GM18868 (cell line): ENCODE data around the gene TBXAS1.

Experiments
- ATAC-seq: cut with Tn5 transposase; IDR thresholded peaks from one replicate; pipeline ENCODE4 v1.9.1; 2021; ENCODE audit warnings: mild to moderate bottlenecking, moderate library complexity; ENCODE audit not compliant: unreplicated experiment

The TBXAS1 gene

DNA sequence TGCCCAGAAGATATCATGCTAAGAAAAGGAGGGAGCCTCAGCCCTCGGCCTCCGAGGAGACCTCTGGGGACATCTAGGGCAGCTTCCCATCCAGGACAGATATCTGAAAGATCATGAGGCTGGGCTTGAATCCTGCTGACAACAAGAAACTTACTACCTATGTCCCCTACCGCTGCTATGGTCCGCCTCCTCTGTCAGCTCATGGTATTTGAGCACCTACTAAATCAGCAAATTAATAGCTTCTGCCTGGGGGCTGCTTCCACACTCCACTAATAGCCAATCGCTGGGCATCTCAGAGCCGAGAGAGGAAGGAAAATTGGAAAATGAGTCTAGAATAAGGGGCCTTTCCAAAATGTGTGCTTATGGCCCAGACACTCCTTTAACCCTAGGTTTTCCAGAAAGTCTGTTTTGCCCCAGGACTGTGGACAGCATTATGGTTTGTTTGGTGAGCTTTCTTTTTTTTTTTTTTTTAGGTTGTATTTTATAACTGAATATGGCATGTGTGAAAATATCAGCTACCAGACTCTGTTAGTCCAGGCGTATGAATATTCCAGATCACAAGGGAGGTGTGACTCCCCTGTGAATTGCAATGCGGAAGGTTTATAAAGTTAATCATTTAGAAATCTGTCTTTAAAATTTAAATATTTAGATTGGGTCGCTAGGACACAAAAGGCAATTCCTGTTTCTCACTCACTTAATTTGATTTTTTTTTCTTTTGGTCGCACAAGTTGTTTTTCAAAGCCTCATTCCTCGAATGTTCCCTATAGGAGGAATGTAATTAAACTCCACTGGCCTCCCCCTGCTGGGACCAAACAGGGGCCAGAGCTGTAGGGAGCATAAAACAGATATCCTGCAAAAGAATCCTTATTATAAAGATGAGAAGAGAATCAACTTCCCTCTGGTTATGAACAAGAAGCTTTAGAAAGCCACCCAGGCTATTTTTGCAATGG lies 144.3 kb downstream of the TBXAS1 start:
- ATAC-seq, result no peak

DNA sequence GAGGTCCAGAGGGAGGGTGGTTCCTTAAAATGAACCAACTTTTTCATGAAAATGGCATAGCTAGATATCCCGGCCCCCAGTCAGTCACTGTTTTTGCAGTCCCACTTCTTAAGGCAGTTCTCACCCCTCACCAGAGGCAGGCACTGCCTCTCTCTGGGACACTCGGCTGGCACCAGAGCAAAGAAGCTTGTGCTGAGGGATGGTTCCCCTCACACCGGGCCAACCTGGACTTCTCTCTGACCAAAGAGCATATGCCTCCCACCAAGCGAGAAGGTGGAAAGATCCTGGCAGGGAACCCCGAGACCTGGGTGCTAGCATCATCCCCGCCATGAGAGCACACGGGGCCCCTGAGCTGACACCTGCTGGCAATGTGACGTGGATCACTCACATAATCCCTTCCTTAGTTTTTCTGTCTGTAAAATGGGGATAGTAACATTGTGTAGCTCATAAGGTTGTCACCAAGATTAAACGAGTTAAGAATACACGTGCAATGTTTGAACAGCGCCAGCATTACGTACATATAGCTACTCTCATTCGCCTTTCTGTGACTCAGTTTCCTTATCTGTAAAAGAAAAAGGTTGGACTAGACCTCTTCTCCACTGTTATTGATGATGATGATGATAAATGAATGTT lies 145.2 kb downstream of the TBXAS1 start:
- no peak for ATAC-seq

DNA sequence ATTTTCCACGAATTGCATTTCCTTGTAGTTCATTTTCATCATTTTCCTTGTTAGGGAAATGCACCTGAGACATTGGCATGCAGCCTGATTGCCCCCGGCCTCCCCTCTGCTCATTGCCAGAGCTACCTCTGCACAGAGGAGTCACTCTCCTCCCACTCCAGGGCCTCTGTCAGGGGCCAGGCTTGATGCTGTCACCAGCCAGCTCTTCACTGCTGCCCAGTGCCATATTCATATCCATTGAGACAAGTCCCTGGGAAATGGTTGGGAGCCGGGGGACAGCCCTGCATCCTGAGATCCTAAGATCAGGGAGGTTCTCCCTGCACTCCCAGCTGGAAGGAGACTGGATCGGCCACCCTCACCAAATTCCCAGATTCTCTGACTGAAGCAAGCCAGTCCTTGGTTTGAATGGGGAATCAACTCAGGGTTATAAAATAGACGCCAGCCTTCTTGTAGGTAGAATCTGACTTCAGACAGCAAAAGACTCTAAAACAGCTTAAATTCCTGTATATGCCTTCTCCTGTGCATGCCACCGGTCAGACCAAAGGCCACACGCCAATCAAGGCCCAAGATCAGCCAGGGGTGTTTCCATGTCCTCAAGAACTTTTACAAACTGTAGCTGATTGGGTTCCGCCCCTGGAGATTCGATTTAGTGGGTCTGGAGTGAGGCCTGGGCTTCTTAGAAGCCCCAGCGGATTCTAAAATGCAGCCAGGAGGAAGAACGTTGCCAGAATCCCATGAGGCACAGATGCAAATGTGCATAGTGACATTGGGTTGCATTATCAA lies 147.2 kb downstream of the TBXAS1 start:
- no peak for ATAC-seq

DNA sequence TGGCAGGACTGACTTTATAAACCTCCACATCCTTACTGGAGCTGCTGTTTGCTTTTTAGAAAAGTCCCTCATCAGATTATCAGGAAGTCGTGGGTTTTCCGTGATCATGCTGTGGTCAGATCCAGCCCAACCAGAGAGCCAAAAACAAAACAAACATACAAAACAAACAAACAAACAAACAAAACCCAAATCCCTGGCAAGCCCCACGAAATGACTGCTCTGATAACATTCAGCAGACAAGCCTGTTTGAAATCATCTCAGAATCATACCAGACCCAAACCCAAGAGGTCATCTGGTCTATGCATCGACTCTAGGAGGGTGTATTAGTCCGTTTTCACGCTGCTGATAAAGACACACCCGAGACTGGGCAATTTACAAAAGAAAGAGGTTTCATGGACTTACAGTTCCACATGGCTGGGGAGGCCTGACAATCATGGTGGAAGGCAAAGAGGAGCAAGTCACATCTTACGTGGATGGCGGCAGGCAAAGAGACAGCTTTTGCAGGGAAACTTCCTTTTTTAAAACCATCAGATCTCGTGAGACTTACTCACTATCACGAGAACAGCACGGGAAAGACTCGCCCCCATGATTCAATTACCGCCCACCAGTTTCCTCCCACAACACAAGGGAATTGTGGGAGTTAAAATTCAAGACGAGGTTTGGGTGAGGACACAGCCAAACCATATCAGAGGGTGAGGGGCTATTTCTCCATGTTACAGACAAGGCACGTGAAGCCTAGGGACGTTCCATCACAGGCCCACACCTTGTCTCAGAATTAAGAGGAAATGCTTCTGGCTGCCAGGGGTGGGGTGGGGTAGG lies 148.0 kb downstream of the TBXAS1 start:
- ATAC-seq, result no peak

DNA sequence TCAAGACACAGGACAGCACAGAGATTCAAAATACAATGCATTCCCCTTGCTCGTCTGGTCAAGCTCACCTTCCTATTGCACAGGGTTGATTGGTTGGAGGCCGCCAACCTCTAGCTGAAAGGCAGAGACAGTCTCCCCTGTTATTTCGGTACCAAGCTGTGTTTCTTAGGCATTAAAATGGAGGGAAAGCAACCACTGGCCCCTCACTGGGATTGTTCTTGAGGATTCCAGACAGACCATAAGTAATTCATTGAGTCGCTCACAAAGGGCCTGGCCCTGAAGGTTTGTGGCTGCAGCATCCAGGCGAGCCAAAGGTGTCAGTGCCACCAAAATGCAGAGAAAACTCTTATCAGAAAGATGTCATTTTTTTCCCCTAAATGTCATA lies 152.4 kb downstream of the TBXAS1 start:
- ATAC-seq, result no peak

DNA sequence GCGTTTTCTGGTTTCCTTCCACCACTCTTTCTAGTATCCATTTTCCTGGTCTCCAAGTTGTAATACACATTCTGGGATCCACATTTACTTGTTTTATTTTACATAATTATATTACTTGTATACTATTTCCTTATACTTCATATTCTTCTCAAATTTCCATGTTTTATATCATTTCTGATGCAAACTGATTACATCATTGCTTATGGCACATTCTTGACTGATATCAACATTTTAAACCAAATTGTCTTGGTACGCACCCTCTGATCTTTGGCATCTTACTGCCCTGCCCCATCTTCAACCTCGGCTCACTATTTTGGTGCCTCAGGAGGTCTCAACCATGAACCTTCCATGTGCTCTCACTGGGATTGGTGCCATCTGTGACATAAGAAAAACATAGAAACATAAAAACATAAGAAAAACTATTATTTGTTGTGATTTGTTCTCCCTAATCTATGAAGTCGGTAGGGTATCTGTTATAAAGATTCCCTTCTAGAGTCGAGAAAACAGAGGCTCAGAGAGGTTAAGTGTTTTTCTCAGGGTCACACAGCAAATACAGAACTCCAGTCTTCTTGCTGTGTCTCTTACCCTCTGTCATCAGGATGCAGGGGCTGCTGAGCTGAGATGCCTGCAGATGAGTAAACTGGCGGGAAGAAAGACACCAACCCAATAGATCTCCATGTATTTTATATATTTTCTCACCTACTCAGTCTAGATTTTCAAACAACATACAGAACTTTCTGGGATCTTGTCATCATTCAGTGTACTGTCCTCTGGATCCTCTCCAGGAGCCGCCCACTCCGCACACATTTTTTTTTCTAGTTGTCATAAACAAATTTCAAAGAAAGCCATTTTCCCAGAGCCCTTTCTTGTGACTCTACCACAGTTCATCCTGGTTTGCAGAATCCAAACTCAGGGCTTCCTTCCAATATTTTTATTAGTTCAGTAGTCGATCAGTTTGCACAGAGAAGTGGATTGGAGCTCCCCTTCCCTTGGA lies 154.2 kb downstream of the TBXAS1 start:
- no peak for ATAC-seq

DNA sequence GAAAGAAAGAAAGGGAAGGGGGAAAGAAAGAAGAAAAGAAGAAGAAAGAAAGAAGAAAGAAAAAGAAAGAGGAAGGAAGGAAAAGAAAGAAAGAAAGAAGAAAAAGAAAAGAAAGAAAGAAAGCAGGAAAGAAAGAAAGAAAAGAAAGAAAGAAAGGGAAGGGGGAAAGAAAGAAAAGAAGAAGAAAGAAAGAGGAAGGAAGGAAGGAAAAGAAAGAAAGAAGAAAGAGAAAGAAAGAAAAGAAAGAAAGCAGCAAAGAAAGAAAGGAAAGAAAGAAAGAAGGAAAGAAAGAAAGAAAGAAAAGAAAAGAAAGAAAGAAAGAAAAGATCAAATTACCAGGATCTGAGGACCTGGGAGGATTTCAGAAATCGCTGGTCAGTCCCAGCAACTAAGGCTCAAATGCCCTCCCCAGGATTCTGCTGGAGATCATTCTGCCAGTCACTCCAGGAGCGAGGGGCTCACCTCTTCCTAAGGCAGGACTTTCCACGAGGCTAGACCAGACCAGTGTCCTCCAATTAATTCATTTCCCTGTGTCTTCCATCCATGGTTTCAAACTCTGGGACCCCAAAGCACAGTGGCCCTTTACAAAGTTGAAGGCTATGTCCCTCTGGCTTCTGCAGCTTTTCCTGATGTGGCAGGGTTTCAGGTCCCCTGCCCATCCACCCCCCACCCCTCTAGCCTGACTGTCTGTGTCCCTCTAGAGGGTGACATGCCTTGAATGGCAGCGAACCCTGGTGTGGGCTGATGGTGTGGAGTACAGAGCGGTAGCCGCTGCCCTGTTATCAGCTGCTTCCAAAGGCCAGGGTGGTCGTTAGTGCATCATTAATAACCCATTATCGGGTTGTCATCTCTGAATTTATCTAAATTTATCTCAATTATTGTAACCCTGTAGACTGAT lies 155.8 kb downstream of the TBXAS1 start:
- no peak for ATAC-seq

DNA sequence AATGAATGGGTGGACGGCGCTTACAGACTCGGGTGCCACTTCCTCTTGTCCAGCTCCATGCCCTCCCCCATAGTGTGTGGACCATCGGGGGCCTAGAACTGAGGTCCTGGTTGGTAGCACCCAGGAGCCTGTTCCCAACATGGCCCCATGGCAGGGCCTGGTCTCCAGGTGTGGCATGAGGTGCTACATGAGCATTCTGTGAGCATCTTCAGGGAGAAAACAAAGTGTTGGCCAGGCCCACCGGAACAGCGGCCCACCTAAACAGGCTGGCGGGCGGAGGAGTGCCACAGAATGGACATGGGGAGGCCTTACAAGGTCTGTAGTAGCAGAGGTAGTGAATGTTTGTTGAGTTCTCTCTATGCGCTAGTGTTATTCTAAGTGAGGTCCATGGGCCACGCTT lies 156.7 kb downstream of the TBXAS1 start:
- no peak for ATAC-seq

DNA sequence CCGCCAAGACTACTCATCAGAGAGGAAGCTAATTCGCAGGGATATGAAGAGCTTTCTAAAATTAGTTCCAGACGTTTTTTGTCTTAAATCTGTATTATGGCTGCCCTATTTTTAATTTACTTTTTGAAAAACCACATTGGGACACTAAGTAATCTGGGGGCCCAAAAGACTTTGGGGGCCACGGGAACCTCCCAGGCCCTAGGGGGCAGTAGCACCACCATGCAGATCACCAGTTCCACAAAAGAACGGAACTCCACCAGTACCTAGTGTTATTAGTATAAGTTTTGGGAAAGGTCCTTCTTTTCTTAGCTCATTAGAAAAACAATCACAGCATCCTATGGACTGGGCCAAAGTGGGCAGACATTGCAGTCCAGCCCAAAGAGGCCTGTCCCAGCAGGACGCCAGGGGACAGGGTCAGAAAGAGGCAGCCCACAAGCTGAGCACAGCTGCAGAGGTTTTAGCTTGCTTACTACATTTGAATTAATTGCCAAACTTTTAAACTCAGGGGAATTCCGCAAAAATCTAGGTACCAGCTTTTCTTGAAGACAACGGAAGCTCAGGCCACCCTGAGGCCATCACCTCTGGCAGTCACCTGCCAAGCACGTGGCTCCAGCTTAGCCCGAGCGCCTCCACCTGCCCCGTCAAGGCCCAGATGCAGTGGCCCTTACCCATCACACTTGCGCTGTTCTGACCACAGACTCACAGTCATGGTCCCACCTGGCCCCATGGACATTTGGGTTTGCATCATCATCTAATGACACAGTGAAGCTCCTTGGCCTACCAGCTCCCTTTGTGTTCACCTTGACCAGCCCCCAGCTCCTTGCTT lies 158.8 kb downstream of the TBXAS1 start:
- no peak for ATAC-seq

DNA sequence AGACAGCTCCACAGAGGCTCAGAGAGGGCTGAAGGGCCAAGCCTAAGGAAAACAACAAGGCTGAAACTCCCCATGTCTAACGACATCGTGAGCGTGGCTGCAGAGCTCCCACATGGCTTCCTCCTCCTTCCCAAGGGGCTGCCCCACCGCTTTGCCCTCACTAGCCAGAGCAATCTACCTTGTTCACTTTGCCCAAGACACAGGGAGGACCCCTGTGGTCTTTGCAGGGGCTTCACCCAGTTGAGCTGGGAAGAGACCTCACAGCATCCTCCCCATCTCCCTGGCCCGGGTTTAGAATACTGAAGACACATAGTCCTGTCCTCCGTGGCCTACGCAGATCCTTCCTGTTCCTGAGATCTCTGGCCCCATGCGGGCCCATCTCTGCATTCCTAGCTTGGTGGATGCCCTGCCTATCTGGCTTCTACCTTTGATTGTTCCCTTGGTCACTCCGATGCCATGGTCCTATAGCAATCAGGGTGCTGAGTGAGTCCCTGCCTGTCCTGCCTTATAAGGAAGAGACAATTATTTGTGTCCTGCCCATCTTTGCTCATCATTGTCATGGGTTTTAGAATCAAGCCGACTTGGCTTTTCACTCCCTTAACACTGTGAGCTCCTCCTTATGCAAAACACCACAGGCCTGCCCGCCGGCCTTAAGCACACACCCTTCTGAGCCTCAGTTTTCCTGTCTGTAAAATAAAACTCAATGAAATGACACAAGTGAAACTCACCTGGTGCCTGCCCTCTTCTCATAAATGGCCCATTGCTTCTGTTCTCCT lies 160.5 kb downstream of the TBXAS1 start:
- ATAC-seq, result no peak

DNA sequence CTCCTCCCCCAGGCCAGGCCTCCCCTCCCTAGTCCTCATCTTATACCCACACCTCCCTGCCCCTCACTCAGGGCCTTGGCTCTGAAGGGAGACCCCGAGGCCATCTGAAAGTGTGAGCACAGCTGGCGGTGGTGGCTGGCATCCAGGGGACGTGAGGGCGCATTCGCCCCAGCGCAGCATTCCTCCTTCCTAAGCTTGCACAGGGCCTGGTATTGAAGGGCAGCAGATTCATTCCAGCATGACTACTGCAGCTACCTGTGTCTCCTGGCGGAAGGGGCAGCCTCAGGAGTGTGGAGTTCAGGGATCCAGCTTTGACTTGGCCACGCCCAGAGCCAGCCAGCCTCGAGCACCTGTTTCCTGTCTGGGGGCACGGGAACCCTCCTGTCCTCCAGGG lies 161.1 kb downstream of the TBXAS1 start:
- ATAC-seq, result no peak

DNA sequence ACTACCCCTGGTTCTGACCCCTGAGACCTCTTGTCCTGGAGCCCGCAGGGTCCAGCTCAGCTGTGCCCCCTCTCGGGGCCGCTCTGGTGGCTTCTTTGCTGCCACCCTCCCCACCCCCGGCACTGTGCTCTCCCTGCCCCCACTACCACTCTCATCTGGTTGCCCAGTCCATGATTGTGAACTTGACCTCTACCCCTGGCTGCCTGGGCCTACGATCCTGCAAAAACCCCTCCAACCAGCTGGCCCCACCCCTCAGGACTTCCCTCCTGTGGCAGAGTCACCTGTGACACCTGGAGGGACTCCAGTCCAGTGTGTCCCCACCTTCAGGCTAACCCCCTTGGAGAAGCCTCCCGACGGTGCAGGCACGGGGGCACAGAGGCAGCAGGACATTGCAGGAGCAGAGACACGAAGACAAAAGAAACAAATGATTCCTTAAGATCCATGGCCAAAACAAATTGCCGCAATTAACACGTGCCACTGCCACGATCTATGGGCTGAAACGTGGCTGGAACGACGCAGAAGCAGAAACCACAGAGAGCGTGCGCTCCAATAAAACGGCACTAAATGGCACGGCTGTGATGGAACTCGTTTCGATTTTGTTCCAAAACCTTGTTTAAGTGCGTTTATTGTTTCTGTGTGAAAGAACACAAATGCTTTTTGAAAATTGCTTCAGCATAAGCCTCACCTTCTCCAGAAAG lies 161.7 kb downstream of the TBXAS1 start:
- no peak for ATAC-seq

DNA sequence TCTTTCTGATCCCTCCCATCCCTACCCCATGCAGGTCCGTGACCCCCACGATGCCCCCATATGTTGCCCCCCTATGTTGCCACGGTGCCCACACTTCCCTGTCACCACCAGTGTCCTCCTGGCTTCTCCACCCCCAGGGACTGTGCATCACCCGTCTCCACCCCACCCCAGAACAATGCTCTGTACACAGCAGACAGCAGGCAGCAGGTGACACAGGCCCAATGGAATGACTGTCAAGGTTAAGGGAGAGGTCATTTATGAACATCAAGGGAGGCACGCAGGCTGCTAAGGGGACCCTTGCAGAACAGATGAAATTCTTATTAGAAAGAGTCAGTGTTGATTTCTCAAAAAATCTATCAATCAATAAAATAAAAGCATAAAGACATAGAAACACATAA lies 162.2 kb downstream of the TBXAS1 start:
- ATAC-seq, result no peak

DNA sequence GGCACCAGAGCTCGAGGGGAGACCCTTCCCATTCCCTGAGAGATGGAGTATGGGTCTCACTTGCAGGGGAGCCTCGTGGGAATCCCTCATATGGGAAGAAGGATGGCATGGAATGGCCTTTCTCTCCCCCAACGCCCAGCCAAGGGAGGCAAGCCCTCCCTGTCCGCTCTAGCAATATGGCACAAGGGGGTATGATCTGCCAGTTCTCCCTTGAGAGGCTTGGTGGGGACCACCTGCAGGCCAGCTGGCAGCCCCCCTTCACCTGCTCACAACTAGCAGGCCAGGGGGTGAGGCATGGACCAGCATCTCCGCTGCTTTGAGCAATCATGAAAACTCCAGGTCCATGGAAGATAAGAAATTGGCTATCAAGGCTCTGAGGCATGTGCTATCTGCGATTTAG lies 162.8 kb downstream of the TBXAS1 start:
- ATAC-seq, result no peak

DNA sequence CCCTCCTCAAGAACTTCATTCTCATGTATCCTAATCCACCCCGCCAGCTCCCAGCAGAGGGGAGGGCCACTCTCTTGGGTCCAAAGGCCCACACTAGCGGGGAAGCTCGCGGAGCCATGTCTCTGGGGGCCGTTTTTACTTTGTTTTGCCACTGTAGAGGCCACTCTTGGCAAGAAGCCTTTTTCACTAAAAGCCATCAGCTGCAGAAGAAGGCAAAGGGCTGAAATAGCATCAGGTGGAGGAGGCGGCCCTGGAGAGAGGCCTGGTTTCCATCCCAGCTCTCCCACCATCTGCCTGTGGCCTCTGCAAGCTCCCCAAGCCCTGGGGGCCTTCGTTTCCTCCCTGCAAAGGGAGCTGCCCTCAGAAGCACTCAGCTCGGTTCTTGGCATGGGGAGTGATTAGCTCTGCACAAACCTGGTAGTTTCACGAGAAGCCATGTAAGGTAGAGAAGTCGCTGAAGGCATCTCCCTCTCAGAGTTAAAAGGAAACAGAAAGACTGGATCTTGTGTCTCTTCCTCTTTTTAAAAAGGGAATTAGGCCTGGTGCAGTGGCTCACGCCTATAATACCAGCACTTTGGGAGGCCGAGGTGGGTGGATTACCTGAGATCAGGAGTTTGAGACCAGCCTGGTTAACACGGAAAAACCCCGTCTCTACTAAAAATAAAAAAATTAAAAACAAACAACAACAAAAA lies 163.4 kb downstream of the TBXAS1 start:
- no peak for ATAC-seq

DNA sequence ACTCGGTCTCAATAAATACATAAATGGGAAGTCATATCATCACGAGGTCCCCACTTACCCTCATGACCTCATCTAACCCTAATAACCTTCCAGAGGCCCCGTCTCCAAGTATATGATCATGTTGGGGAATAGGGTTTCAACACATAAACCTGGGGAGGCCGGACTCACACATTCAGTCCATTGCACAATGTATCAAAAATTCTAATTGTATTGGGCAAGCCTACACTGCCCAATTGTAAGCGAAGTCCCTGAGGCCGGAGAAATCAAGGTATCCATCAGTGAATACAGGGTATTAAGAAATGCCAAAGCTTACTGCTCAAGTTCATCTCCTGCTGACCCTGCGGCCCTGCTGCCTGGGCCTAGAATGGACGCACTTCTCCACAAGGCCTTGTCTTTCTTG lies 164.1 kb downstream of the TBXAS1 start:
- no peak for ATAC-seq
